ENCODE results near the gene KRTAP9-1.

The KRTAP9-1 gene

DNA sequence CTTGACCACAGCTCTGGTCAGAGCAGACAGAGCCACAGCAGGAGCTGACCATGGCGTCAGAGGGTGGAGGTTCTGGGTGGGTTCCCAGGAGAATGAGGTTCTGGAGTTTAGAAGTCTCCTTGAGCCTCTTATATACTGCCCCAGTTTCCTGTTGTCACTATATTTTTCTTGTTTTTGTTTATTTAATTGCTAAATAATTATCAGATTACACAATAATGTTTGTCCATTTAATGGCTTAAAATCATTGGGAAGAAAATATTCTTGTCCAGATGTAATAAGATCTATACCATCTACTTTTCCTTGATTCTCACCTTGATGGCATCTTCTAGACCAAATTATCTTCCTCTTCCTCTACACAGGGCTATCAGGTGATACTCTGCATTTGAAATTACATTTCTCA is 21.6 kb upstream of the KRTAP9-1 start, which contains the start of gene KRTAP4-3:
KRTAP4-3 (minus strand) TSS at position 101 of the 400 bp plus-strand sequence; CDS start at position 52, 49 bp downstream.
- TF ChIP-seq EZH2phosphoT487 (IDR thresholded peaks at IDR 0.05; ENCODE audit: low read length) (no peak), EZH2 (optimal IDR thresholded peaks at IDR 0.05; ENCODE audit: low read depth, low read length) (no peak)
- TF ChIP-seq, protein P1, sequence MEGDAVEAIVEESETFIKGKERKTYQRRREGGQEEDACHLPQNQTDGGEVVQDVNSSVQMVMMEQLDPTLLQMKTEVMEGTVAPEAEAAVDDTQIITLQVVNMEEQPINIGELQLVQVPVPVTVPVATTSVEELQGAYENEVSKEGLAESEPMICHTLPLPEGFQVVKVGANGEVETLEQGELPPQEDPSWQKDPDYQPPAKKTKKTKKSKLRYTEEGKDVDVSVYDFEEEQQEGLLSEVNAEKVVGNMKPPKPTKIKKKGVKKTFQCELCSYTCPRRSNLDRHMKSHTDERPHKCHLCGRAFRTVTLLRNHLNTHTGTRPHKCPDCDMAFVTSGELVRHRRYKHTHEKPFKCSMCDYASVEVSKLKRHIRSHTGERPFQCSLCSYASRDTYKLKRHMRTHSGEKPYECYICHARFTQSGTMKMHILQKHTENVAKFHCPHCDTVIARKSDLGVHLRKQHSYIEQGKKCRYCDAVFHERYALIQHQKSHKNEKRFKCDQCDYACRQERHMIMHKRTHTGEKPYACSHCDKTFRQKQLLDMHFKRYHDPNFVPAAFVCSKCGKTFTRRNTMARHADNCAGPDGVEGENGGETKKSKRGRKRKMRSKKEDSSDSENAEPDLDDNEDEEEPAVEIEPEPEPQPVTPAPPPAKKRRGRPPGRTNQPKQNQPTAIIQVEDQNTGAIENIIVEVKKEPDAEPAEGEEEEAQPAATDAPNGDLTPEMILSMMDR (IDR thresholded peaks at IDR 0.05; ENCODE audit: low read length) = no peak
- Histone ChIP-seq H3K36me3 (replicated peaks; ENCODE audit: insufficient read depth, low read length) (no peaks in the 10 kb centered on the region), H3K4me2 (ENCODE audit: low read depth, low read length) (no peak within 1 kb of the TSS), H3K79me2 (ENCODE audit: low read length) (no peaks in the 10 kb centered on the region), H3K9ac (ENCODE audit: low read length) (no peak within 1 kb of the TSS), H3F3A (ENCODE audit: insufficient read depth, low read length) (no peaks in the 10 kb centered on the region), H3K9me3 (replicated peaks; ENCODE audit: insufficient read depth, low read length) (no peaks in the 10 kb centered on the region), H3K4me1 (ENCODE audit: low read length) (no peaks in the 10 kb centered on the region), H3K27me3 (replicated peaks; ENCODE audit: insufficient read depth, low read length) (no peaks in the 10 kb centered on the region), H3K9me2 (replicated peaks; ENCODE audit: insufficient read depth, low read length) (no peaks in the 10 kb centered on the region), H4K20me1 (ENCODE audit: insufficient read depth, low read length) (no peaks in the 10 kb centered on the region), H2AFZ (ENCODE audit: low read length) (no peak within 1 kb of the TSS), H3K27ac (ENCODE audit: low read length) (no peak within 1 kb of the TSS), H3K4me3 (ENCODE audit: low read length) (no peak within 1 kb of the TSS)
- no peak for DNase-seq

DNA sequence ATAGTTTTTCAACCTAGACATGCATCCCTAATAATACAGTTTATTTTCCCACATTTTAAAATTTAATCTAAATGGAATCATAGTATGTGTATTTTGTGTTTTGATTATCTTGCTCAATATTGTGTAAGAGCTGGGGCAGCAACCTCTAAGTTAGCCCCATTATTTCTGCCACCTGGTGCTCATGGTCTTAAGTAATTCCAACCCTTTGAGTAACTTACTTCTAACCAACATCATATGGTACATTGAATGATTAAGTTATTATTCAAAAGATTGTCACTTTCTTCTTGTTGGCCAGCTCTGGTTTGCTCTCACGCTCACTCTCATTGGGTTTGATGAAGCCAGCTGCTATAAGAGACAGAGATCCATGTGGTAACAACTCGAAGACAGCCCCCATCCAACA is 17.8 kb upstream of the KRTAP9-1 start:
- Histone ChIP-seq H3K9ac (ENCODE audit: low read length) (no peak overlapping the region), H3K4me3 (ENCODE audit: low read length) (no peak overlapping the region), H3K4me1 (ENCODE audit: low read length) (peaks cover 9% of the 10 kb centered on the region; the same call in 1 of the 2 replicates), H3K4me2 (ENCODE audit: low read depth, low read length) (no peak overlapping the region), H4K20me1 (ENCODE audit: insufficient read depth, low read length) (no peaks in the 10 kb centered on the region), H3K9me2 (replicated peaks; ENCODE audit: insufficient read depth, low read length) (no peaks in the 10 kb centered on the region), H3K27me3 (replicated peaks; ENCODE audit: insufficient read depth, low read length) (no peaks in the 10 kb centered on the region), H2AFZ (ENCODE audit: low read length) (no peak overlapping the region), H3K9me3 (replicated peaks; ENCODE audit: insufficient read depth, low read length) (no peaks in the 10 kb centered on the region), H3F3A (ENCODE audit: insufficient read depth, low read length) (no peaks in the 10 kb centered on the region), H3K27ac (ENCODE audit: low read length) (no peak overlapping the region), H3K36me3 (replicated peaks; ENCODE audit: insufficient read depth, low read length) (no peaks in the 10 kb centered on the region), H3K79me2 (ENCODE audit: low read length) (no peaks in the 10 kb centered on the region)
- no peak for DNase-seq
- no peak for TF ChIP-seq EZH2 (optimal IDR thresholded peaks at IDR 0.05; ENCODE audit: low read depth, low read length)
- TF ChIP-seq, protein P1 (IDR thresholded peaks at IDR 0.05; ENCODE audit: low read length) = no peak
- no peak for TF ChIP-seq EZH2phosphoT487 (IDR thresholded peaks at IDR 0.05; ENCODE audit: low read length)

DNA sequence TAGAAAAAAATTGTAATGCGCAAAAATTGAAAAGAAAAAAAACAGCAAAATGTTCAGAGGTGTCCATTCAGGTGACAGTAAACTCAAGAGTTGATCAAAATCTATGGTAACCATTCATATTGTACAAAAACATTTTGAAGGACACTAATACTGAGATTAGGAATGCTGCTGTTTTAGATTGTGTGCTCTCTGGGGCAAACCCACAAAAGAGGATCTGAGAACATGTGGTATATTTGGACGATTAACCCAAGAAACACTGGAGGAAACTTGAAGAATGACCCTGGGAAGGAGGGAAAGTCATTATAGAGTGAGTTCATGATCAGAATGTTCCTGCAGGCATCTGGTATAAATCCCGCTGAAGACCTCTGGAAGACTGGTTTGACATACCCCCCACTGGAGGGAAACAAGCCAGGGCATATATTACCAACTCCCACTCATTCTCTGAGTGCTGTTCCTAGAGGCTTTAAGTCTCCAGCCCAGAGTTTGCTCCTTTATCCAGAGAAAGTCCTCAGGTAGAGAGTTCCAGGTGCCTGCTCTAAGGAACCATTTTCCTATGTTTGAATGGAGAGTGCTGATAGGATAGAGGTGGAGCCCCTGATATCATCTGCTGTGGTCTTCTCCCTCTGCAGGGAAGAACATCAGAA is 12.8 kb upstream of the KRTAP9-1 start:
- TF ChIP-seq EZH2 (optimal IDR thresholded peaks at IDR 0.05; ENCODE audit: low read depth, low read length) (no peak), EZH2phosphoT487 (IDR thresholded peaks at IDR 0.05; ENCODE audit: low read length) (no peak)
- TF ChIP-seq, protein P1 (IDR thresholded peaks at IDR 0.05; ENCODE audit: low read length) = no peak
- DNase-seq = peak; percentile 41
- H3K27ac ChIP-seq (ENCODE audit: low read length) = no peak overlapping the region
- no peaks in the 10 kb centered on the region for H4K20me1 ChIP-seq (ENCODE audit: insufficient read depth, low read length)
- no peaks in the 10 kb centered on the region for H3K27me3 ChIP-seq (replicated peaks; ENCODE audit: insufficient read depth, low read length)
- no peak overlapping the region for H3K9ac ChIP-seq (ENCODE audit: low read length)
- no peak overlapping the region for H3K4me3 ChIP-seq (ENCODE audit: low read length)
- H3K4me1 ChIP-seq (ENCODE audit: low read length) = peaks cover 16% of the 10 kb centered on the region; the same call in 1 of the 2 replicates
- H3K4me2 ChIP-seq (ENCODE audit: low read depth, low read length) = no peak overlapping the region
- no peaks in the 10 kb centered on the region for H3K9me3 ChIP-seq (replicated peaks; ENCODE audit: insufficient read depth, low read length)
- H3K79me2 ChIP-seq (ENCODE audit: low read length) = no peaks in the 10 kb centered on the region
- no peaks in the 10 kb centered on the region for H3F3A ChIP-seq (ENCODE audit: insufficient read depth, low read length)
- no peak overlapping the region for H2AFZ ChIP-seq (ENCODE audit: low read length)
- no peaks in the 10 kb centered on the region for H3K36me3 ChIP-seq (replicated peaks; ENCODE audit: insufficient read depth, low read length)
- no peaks in the 10 kb centered on the region for H3K9me2 ChIP-seq (replicated peaks; ENCODE audit: insufficient read depth, low read length)

All from MM.1S (cell line).